Measurements from ENCODE around the gene MSMO1. TPM values are rescaled to one million over a fixed set of nuclear protein-coding genes. Genes with fewer than 3 reads are reported as not detected.
"Not testable (repeated sequence)": the region's sequence is repeated elsewhere in the genome, so short reads cannot be mapped to it uniquely, and the experiment has no call there.

The MSMO1 gene
- total RNA-seq, 4 donors from 2014 or later, result 18.6 to 58.3 (median 44.8) TPM

GRCh38 chr4:165335163-165335703 is 7.8 kb downstream of the MSMO1 start:
- TF ChIP-seq CTCF (IDR thresholded peaks at IDR 0.05) (no peak), EP300 (IDR thresholded peaks at IDR 0.05) (no peak), POLR2A (IDR thresholded peaks at IDR 0.05) (no peak)
- H3K27ac ChIP-seq, result no peak overlapping the region
- H3K4me3 ChIP-seq, result no peak overlapping the region
- no peak for DNase-seq (ENCODE audit: low spot score in 2 of 2)
- no peaks in the 10 kb centered on the region for H3K9me3 ChIP-seq
- H3K27me3 ChIP-seq, result no peaks in the 10 kb centered on the region
- H3K4me1 ChIP-seq, result peaks cover 0 to 36% (median 2%) of the 10 kb centered on the region in 4 donors
- WGBS, 2 donors, result 52 to 57% methylated on average over 3 of the region's 3 CpGs
- peaks cover 0 to 21% (median 0%) of the 10 kb centered on the region in 3 donors for H3K36me3 ChIP-seq

- no peak for DNase-seq (ENCODE audit: low spot score in 2 of 2)
- WGBS, 2 donors, result 64 to 81% methylated on average over 6 of the region's 6 CpGs
- Histone ChIP-seq H3K36me3 (peaks cover 0 to 30% (median 0%) of the 10 kb centered on the region in 3 donors), H3K27ac (peak overlapping the region in 1 of 4 donors; percentile 18), H3K4me1 (peaks cover 0 to 28% (median 0%) of the 10 kb centered on the region in 4 donors), H3K27me3 (no peaks in the 10 kb centered on the region), H3K9me3 (no peaks in the 10 kb centered on the region), H3K4me3 (no peak overlapping the region)
- no peak for TF ChIP-seq EP300 (IDR thresholded peaks at IDR 0.05)
- no peak for TF ChIP-seq POLR2A (IDR thresholded peaks at IDR 0.05)
- TF ChIP-seq CTCF (IDR thresholded peaks at IDR 0.05), result no peak
These were observed 9.3 kb downstream of the MSMO1 start for GRCh38 chr4:165336743-165337142.

GRCh38 chr4:165342340-165342739 is 14.9 kb downstream of the MSMO1 start:
- H3K4me1 ChIP-seq; H3K9me3 ChIP-seq; DNase-seq (ENCODE audit: low spot score in 2 of 2); H3K27me3 ChIP-seq; H3K27ac ChIP-seq; H3K4me3 ChIP-seq: not testable (repeated sequence)
- 97% methylated on average over 5 of the region's 5 CpGs for WGBS, 2 donors
- peaks cover 0 to 39% (median 0%) of the 10 kb centered on the region in 3 donors for H3K36me3 ChIP-seq

- WGBS, 2 donors, result 74 to 79% methylated on average over 13 of the region's 13 CpGs
These were observed 16.1 kb downstream of the MSMO1 start for GRCh38 chr4:165343353-165344191.

More at GRCh38 chr4:165343353-165344191, 16.1 kb downstream of the MSMO1 start:
- H3K9me3 ChIP-seq, result no peaks in the 10 kb centered on the region
- peaks cover 0 to 39% (median 0%) of the 10 kb centered on the region in 3 donors for H3K36me3 ChIP-seq
- TF ChIP-seq CTCF (IDR thresholded peaks at IDR 0.05), result no peak
- no peak for TF ChIP-seq POLR2A (IDR thresholded peaks at IDR 0.05)
- TF ChIP-seq EP300 (IDR thresholded peaks at IDR 0.05), result no peak
- no peaks in the 10 kb centered on the region for H3K27me3 ChIP-seq
- H3K4me3 ChIP-seq, result no peak overlapping the region
- no peaks in the 10 kb centered on the region for H3K4me1 ChIP-seq
- no peak overlapping the region for H3K27ac ChIP-seq
- no peak for DNase-seq (ENCODE audit: low spot score in 2 of 2)

Measured in tibial nerve (tissue), 4 donors.